Astrocyte (in vitro differentiated cells and primary cell): ENCODE results near the gene PCNT.

Experiments
- EZH2 ChIP-seq: IDR thresholded peaks from 2 replicates; pipeline ENCODE4 v1.6.1; 2012; ENCODE audit warnings: mild to moderate bottlenecking, low read length, inconsistent platforms; ENCODE audit not compliant: insufficient read depth
- TF ChIP-seq, protein P1 (sequence below): IDR thresholded peaks from 2 replicates; pipeline ENCODE4 v1.5.1; 2011; ENCODE audit warnings: low read depth, mild to moderate bottlenecking, inconsistent platforms, low read length, moderate library complexity; ENCODE audit not compliant: insufficient read depth

DNA sequence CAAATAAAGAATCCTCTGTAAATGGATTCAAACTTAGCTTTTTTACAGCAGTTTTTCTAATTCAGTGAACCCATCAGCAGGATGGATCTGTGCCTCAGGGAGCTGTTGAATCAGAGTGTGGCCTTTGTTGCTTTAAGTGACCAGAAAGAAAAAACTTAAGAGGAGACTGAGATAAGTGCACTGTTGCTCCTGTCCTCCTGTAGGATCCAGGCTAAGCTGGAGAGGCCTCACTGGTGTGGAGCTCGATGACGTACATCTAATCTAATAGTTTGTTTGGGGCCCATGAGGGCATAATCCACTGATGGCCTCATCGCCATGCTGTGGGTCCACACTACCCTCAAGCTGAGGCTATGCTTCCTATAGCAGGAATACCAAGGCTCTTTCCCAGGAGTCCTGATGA is 145.3 kb downstream of the PCNT start:
- TF ChIP-seq, protein P1, sequence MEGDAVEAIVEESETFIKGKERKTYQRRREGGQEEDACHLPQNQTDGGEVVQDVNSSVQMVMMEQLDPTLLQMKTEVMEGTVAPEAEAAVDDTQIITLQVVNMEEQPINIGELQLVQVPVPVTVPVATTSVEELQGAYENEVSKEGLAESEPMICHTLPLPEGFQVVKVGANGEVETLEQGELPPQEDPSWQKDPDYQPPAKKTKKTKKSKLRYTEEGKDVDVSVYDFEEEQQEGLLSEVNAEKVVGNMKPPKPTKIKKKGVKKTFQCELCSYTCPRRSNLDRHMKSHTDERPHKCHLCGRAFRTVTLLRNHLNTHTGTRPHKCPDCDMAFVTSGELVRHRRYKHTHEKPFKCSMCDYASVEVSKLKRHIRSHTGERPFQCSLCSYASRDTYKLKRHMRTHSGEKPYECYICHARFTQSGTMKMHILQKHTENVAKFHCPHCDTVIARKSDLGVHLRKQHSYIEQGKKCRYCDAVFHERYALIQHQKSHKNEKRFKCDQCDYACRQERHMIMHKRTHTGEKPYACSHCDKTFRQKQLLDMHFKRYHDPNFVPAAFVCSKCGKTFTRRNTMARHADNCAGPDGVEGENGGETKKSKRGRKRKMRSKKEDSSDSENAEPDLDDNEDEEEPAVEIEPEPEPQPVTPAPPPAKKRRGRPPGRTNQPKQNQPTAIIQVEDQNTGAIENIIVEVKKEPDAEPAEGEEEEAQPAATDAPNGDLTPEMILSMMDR = no peak
- TF ChIP-seq EZH2 = no peak
